Measurements from ENCODE around the gene MACROD2.

The MACROD2 gene

GRCh38 chr20:15059438-15059837, 1064.1 kb downstream of the MACROD2 start:
- H3K4me3 ChIP-seq (ENCODE audit: low read depth, low read length) = no peak overlapping the region

GRCh38 chr20:15060265-15061060, 1065.1 kb downstream of the MACROD2 start:
- H3K4me3 ChIP-seq (ENCODE audit: low read depth, low read length) = no peak overlapping the region
- TF ChIP-seq CTCF (IDR thresholded peaks at IDR 0.05; ENCODE audit: borderline replicate concordance, insufficient read depth, low read depth, low read length) = no peak

More at GRCh38 chr20:15059438-15059837, 1064.1 kb downstream of the MACROD2 start:
- TF ChIP-seq CTCF (IDR thresholded peaks at IDR 0.05; ENCODE audit: borderline replicate concordance, insufficient read depth, low read depth, low read length) = no peak

- no peak for TF ChIP-seq CTCF (IDR thresholded peaks at IDR 0.05; ENCODE audit: borderline replicate concordance, insufficient read depth, low read depth, low read length)
- H3K4me3 ChIP-seq (ENCODE audit: low read depth, low read length) = no peak overlapping the region
These were observed 1065.7 kb downstream of the MACROD2 start for GRCh38 chr20:15061061-15061430.

- TF ChIP-seq CTCF (IDR thresholded peaks at IDR 0.05; ENCODE audit: borderline replicate concordance, insufficient read depth, low read depth, low read length) = no peak
- H3K4me3 ChIP-seq (ENCODE audit: low read depth, low read length) = no peak overlapping the region
These were observed 1066.6 kb downstream of the MACROD2 start for GRCh38 chr20:15061955-15062354.

GRCh38 chr20:15063081-15063480, 1067.8 kb downstream of the MACROD2 start:
- no peak for TF ChIP-seq CTCF (IDR thresholded peaks at IDR 0.05; ENCODE audit: borderline replicate concordance, insufficient read depth, low read depth, low read length)
- no peak overlapping the region for H3K4me3 ChIP-seq (ENCODE audit: low read depth, low read length)

- no peak for TF ChIP-seq CTCF (IDR thresholded peaks at IDR 0.05; ENCODE audit: borderline replicate concordance, insufficient read depth, low read depth, low read length)
- H3K4me3 ChIP-seq (ENCODE audit: low read depth, low read length) = no peak overlapping the region
These were observed 1069.4 kb downstream of the MACROD2 start for GRCh38 chr20:15064741-15065140.

GRCh38 chr20:15065794-15066193, 1070.5 kb downstream of the MACROD2 start:
- H3K4me3 ChIP-seq (ENCODE audit: low read depth, low read length) = no peak overlapping the region
- no peak for TF ChIP-seq CTCF (IDR thresholded peaks at IDR 0.05; ENCODE audit: borderline replicate concordance, insufficient read depth, low read depth, low read length)

Measured in GM12875 (cell line).